Ovary (tissue), 3 donors: Measurements from ENCODE around the gene UNC13A.

ENCODE experiments used
- EP300 ChIP-seq: sonication (generic); formaldehyde crosslinking; IDR thresholded peaks from one replicate; pipeline ENCODE4 v1.6.1; 2017; ENCODE audit warnings: antibody characterized with exemption
- POLR2A ChIP-seq: fragments of 450-650 bp; IDR thresholded peaks from one replicate; pipeline ENCODE4 v1.6.1; 2017; ENCODE audit warnings: antibody characterized with exemption, mild to moderate bottlenecking, moderate library complexity
- TF ChIP-seq, protein P1 (sequence below), 3 donors: fragments of 450-650 bp in 2 of 3; fragments of 200-600 bp in 1 of 3; IDR thresholded peaks; one replicate each; pipeline versions ENCODE4 v1.5.1 to v1.8.0; 2016 to 2022; ENCODE audit warnings: antibody characterized with exemption in 3 of 3, mild to moderate bottlenecking in 1 of 3
- donor health status: DM: no; HTN: no; CAD: no.

DNA sequence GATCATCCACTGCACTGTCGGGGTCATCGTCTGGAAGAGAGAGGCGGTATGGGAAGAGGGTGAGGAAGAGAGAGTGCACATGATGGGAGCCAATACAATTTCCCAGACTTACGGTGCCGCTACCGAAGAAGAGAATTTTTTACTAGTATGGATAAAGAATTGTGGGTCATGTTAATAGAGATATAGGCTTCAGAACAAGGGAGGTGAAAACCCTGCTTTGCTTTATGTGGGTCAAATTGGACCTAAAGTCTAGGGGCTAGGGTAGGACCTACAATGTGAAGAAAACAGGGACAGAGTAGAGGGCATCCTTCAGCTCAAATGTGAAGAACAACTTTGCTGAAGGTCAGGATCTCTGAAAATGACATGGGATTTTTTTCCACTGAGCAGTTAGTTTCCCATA is 29.9 kb downstream of the UNC13A start:
- TF ChIP-seq, protein P1, sequence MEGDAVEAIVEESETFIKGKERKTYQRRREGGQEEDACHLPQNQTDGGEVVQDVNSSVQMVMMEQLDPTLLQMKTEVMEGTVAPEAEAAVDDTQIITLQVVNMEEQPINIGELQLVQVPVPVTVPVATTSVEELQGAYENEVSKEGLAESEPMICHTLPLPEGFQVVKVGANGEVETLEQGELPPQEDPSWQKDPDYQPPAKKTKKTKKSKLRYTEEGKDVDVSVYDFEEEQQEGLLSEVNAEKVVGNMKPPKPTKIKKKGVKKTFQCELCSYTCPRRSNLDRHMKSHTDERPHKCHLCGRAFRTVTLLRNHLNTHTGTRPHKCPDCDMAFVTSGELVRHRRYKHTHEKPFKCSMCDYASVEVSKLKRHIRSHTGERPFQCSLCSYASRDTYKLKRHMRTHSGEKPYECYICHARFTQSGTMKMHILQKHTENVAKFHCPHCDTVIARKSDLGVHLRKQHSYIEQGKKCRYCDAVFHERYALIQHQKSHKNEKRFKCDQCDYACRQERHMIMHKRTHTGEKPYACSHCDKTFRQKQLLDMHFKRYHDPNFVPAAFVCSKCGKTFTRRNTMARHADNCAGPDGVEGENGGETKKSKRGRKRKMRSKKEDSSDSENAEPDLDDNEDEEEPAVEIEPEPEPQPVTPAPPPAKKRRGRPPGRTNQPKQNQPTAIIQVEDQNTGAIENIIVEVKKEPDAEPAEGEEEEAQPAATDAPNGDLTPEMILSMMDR (IDR thresholded peaks at IDR 0.05), result no peak
- TF ChIP-seq POLR2A (no peak), EP300 (no peak)
